Epithelial cell of esophagus (primary cell): ENCODE results near the gene NAALADL2.

ENCODE experiments used
- DNase-seq: peaks from one replicate; pipeline ENCODE4 v3.0.0; 2010; ENCODE audit warnings: low read depth
- H3K4me3 ChIP-seq: 2 replicates; pipeline ENCODE4 v1.5.1; 2011; ENCODE audit warnings: mild to moderate bottlenecking, low read length, control low read depth
- CTCF ChIP-seq: IDR thresholded peaks from 2 replicates; pipeline ENCODE4 v1.5.1; 2011; ENCODE audit warnings: low read depth, mild to moderate bottlenecking, low read length, control low read depth, inconsistent platforms; ENCODE audit not compliant: insufficient read depth; ENCODE audit errors: missing control alignments

The NAALADL2 gene

GRCh38 chr3:175651716-175652115, 792.6 kb downstream of the NAALADL2 start:
- TF ChIP-seq CTCF, result no peak
- no peak overlapping the region for H3K4me3 ChIP-seq
- no peak for DNase-seq

- DNase-seq, result no peak
- TF ChIP-seq CTCF, result no peak
- H3K4me3 ChIP-seq, result no peak overlapping the region
Measured at GRCh38 chr3:175655351-175655750, 796.2 kb downstream of the NAALADL2 start.

- no peak for TF ChIP-seq CTCF
- no peak overlapping the region for H3K4me3 ChIP-seq
- DNase-seq, result peak; percentile 43
Measured at GRCh38 chr3:175656461-175656860, 797.3 kb downstream of the NAALADL2 start.

- TF ChIP-seq CTCF, result no peak
- peak; percentile 70 for DNase-seq
- H3K4me3 ChIP-seq, result no peak overlapping the region
Measured at GRCh38 chr3:175659670-175660350, 800.7 kb downstream of the NAALADL2 start.

- TF ChIP-seq CTCF, result no peak
- no peak for DNase-seq
- H3K4me3 ChIP-seq, result no peak overlapping the region
Measured at GRCh38 chr3:175662815-175663214, 803.7 kb downstream of the NAALADL2 start.

GRCh38 chr3:175664911-175665310, 805.8 kb downstream of the NAALADL2 start:
- peak; percentile 76 for DNase-seq
- TF ChIP-seq CTCF, result no peak
- H3K4me3 ChIP-seq, result no peak overlapping the region

GRCh38 chr3:175668300-175668699, 809.2 kb downstream of the NAALADL2 start:
- peak; percentile 27 for DNase-seq
- H3K4me3 ChIP-seq, result no peak overlapping the region
- no peak for TF ChIP-seq CTCF
